GM12878 (cell line): ENCODE data around the gene CCL7. TPM values are rescaled to one million over a fixed set of nuclear protein-coding genes. Genes with fewer than 3 reads are reported as not detected.

Experiments
- ATAC-seq: fragments of 200-7000 bp; cut with Tn5 transposase; 3 replicates; pipeline ENCODE4 v1.9.1; 2020; ENCODE audit warnings: mild to moderate bottlenecking, moderate library complexity
- BruUV-seq: library from RNA; stranded (reverse); fragments of 400-500 nt; replicated peaks from 2 replicates; lab custom pipeline; 2021; lab: Mats Ljungman, UMichigan
- CTCF ChIA-PET: fragments of 300-600 bp; sonication (Branson Sonifier 250); formaldehyde crosslinking; extraction: SDS; loops from one replicate; lab custom pipeline; 2021; ENCODE audit warnings: inconsistent platforms; lab: Yijun Ruan, JAX
- POLR2A ChIA-PET: fragments of 350-600 bp; formaldehyde crosslinking; extraction: SDS; loops from one replicate; lab custom pipeline; 2021; ENCODE audit warnings: inconsistent platforms; lab: Charles Lee
- RAD21 ChIA-PET: fragments of 300-600 bp; sonication (Branson Sonifier 250); formaldehyde crosslinking; loops from one replicate; lab custom pipeline; 2023; ENCODE audit warnings: antibody characterized with exemption; ENCODE audit not compliant: unreplicated experiment; lab: Charles Lee
- SMC1A ChIA-PET: fragments of 300-600 bp; sonication (Branson Sonifier 250); formaldehyde crosslinking; loops from one replicate; lab custom pipeline; 2023; ENCODE audit not compliant: unreplicated experiment, uncharacterized antibody; lab: Charles Lee
- DNase-seq: peaks from one replicate; pipeline ENCODE4 v3.0.0-alpha.2; 2011; ENCODE audit warnings: low read depth, low spot score
- FAIRE-seq: peaks from 3 replicates; lab custom pipeline; 2011; peaks lifted over from hg19 to GRCh38; lab: Jason Lieb, UNC
- H2AFZ ChIP-seq: 2 replicates; pipeline ENCODE4 v1.6.0; 2011; ENCODE audit warnings: low read depth, low read length, control low read depth; ENCODE audit not compliant: control insufficient read depth
- H3K27ac ChIP-seq: 2 replicates; pipeline ENCODE4 v1.5.1; 2011; ENCODE audit warnings: control low read depth; ENCODE audit not compliant: control insufficient read depth, insufficient read depth
- H3K27me3 ChIP-seq, 2 experiments: replicated peaks in 1 of 2; 2 replicates each; pipeline versions ENCODE4 v1.6.0 to v1.6.1; 2011; ENCODE audit warnings: low read length in 1 of 2; ENCODE audit not compliant: control insufficient read depth in 2 of 2, insufficient read depth in 2 of 2
- H3K36me3 ChIP-seq, 2 experiments: 2 replicates each; pipeline ENCODE4 v1.5.1; 2011; ENCODE audit warnings: low read length in 1 of 2; ENCODE audit not compliant: control insufficient read depth in 2 of 2, insufficient read depth in 2 of 2
- H3K4me1 ChIP-seq: 2 replicates; pipeline ENCODE4 v1.6.1; 2011; ENCODE audit warnings: mild to moderate bottlenecking, low read length, moderate library complexity, mixed read lengths; ENCODE audit not compliant: control insufficient read depth, insufficient read depth
- H3K4me2 ChIP-seq: 2 replicates; pipeline ENCODE4 v1.6.0; 2011; ENCODE audit warnings: control low read depth; ENCODE audit not compliant: control insufficient read depth, insufficient read depth
- H3K4me3 ChIP-seq: fragments of 200-600 bp; sonication (generic); 2 replicates; pipeline ENCODE4 v1.5.1; 2016
- H3K79me2 ChIP-seq: 2 replicates; pipeline ENCODE4 v1.6.0; 2011; ENCODE audit warnings: low read length; ENCODE audit not compliant: control insufficient read depth, insufficient read depth
- H3K9ac ChIP-seq: 2 replicates; pipeline ENCODE4 v1.8.0; 2011; ENCODE audit warnings: low read length, control low read depth, mixed read lengths; ENCODE audit not compliant: control insufficient read depth, insufficient read depth
- H3K9me3 ChIP-seq: replicated peaks from 3 replicates; pipeline ENCODE4 v1.5.1; 2011; ENCODE audit warnings: mild to moderate bottlenecking, low read length; ENCODE audit not compliant: control insufficient read depth, insufficient read depth
- H4K20me1 ChIP-seq: 2 replicates; pipeline ENCODE4 v1.6.0; 2011; ENCODE audit not compliant: control insufficient read depth, insufficient read depth
- EP300 ChIP-seq, 2 experiments: fragments of 150-350 bp in 1 of 2; IDR thresholded peaks; 2 replicates each; pipeline ENCODE4 v1.6.1; 2011 to 2012; ENCODE audit warnings: low read depth in 2 of 2, low read length in 2 of 2, borderline replicate concordance in 1 of 2, improper control_type of control experiment in 1 of 2, inconsistent platforms in 1 of 2; ENCODE audit not compliant: control insufficient read depth in 1 of 2
- KAT2A ChIP-seq: conservative IDR thresholded peaks from 2 replicates; pipeline ENCODE4 v1.6.1; 2011; ENCODE audit warnings: low read depth, low read length; ENCODE audit not compliant: control insufficient read depth
- MXI1 ChIP-seq: fragments of 150-350 bp; IDR thresholded peaks from 2 replicates; pipeline ENCODE4 v1.6.1; 2011; ENCODE audit warnings: low read depth, mild to moderate bottlenecking, inconsistent platforms, low read length, improper control_type of control experiment
- NBN ChIP-seq: fragments of 450-650 bp; IDR thresholded peaks from 2 replicates; pipeline ENCODE4 v1.6.1; 2016
- NR2C1 ChIP-seq: fragments of 450-650 bp; IDR thresholded peaks from 2 replicates; pipeline ENCODE4 v1.6.1; 2017; ENCODE audit warnings: antibody characterized with exemption, mild to moderate bottlenecking, moderate library complexity
- RAD21 ChIP-seq: IDR thresholded peaks from 2 replicates; pipeline ENCODE4 v1.6.1; 2011; ENCODE audit warnings: mild to moderate bottlenecking, low read depth, low read length, moderate library complexity; ENCODE audit not compliant: insufficient read depth
- RUNX3 ChIP-seq: IDR thresholded peaks from 2 replicates; pipeline ENCODE4 v1.6.1; 2012; ENCODE audit warnings: low read length, inconsistent platforms
- WGBS: methylation state at CpG from one replicate; pipeline ENCODE4 v1.1.6; 2016; ENCODE audit warnings: low lambda C conversion rate; ENCODE audit not compliant: insufficient replicate concordance, insufficient coverage; ENCODE audit errors: missing lambda C conversion rate; 5-methylcytosine and 5-hydroxymethylcytosine counted together
- in situ Hi-C: fragments of 300-500 bp; cut with MboI; formaldehyde crosslinking; loops from 9 replicates; pipeline ENCODE4 v1.14.3; 2018; ENCODE audit warnings: mixed read lengths
- intact Hi-C: fragments of 100-400 bp; cut with micrococcal nuclease; formaldehyde crosslinking; loops from one replicate; pipeline ENCODE4 v1.14.2; 2022; ENCODE audit not compliant: unreplicated experiment
- polyA plus RNA-seq, 11 experiments: library from polyadenylated mRNA; depleted of rRNA in 4 of 11; unstranded in 6 of 11; stranded (reverse) in 5 of 11; fragments of >200 nt; fragmentation: Nextera tagmentation in 4 of 11; fragmentation: Illumina TruSeq in 1 of 11; extraction: Ambion mirVana in 4 of 11; extraction: Trizol in 1 of 11; gene quantifications; 1 replicate in 1 of 11; 2 replicates in 10 of 11; pipeline versions ENCODE4 v1.2.1 to v1.2.3, GENCODE V29; 2011 to 2016; ENCODE audit warnings: inconsistent platforms in 2 of 11, missing spikeins in 2 of 11, low read depth in 1 of 11
- total RNA-seq, 4 experiments: library from RNA; depleted of rRNA in 3 of 4; stranded (reverse); fragments of >200 nt in 3 of 4; fragmentation: Illumina TruSeq in 1 of 4; extraction: Trizol in 1 of 4; gene quantifications; 2 replicates each; pipeline versions ENCODE4 v1.2.1 to v1.2.3, GENCODE V29; 2013 to 2021

The CCL7 gene
- total and polyA plus RNA-seq, 10 of the 15 experiments (the other 5 are each of a cell fraction or from before 2014, with no cell fraction given), result not detected

GRCh38 chr17:34255841-34256240 lies 14.2 kb upstream of the CCL7 start (continued):
- TF ChIP-seq RUNX3 (no peak), RAD21 (no peak), NBN (no peak), KAT2A (no peak)
- TF ChIP-seq, all 136 proteins: peak for 0

GRCh38 chr17:34257299-34257985 lies 12.6 kb upstream of the CCL7 start:
- peaks cover 4% of the 10 kb centered on the region for H3K4me1 ChIP-seq
- no peaks in the 10 kb centered on the region for H3K9me3 ChIP-seq
- RAD21 ChIA-PET, result no interaction called here
- no peaks in the 10 kb centered on the region; the same call in 1 of the 2 replicates for H4K20me1 ChIP-seq
- H2AFZ ChIP-seq, result no peak overlapping the region
- CTCF ChIA-PET, result no interaction called here
- H3K36me3 ChIP-seq, result no peaks in the 10 kb centered on the region
- H3K27me3 ChIP-seq, result peaks cover 3 to 15% of the 10 kb centered on the region in 2 experiments
- no peaks in the 10 kb centered on the region for H3K79me2 ChIP-seq
- H3K9ac ChIP-seq, result no peak overlapping the region
- no peak overlapping the region for H3K27ac ChIP-seq
- POLR2A ChIA-PET, result no interaction called here
- TF ChIP-seq MXI1 (no peak), EP300 (IDR thresholded peaks at IDR 0.05; ENCODE audit: borderline replicate concordance in 1 of 2, control insufficient read depth in 1 of 2, low read depth in 2 of 2, low read length in 2 of 2) (no peak), NR2C1 (no peak)
- TF ChIP-seq, all 136 proteins: peak for 0
- no peak for ATAC-seq
- BruUV-seq, result no TSS peak
- intact Hi-C loops (no loop called here), in situ Hi-C loops (no loop called here)
- FAIRE-seq, result no peak
- DNase-seq, result no peak
- SMC1A ChIA-PET, result no interaction called here
- WGBS, result 13% methylated on average over 5 of the region's 5 CpGs
- Histone ChIP-seq H3K4me3 (no peak overlapping the region), H3K4me2 (no peak overlapping the region)
